H1 (cell line): Measurements from ENCODE around the gene CLEC3A. TPM values are rescaled to one million over a fixed set of nuclear protein-coding genes. Genes with fewer than 3 reads are reported as not detected.

Source experiments
- CTCF ChIA-PET: fragments of 300-600 bp; sonication (Branson Sonifier 250); formaldehyde crosslinking; loops from one replicate; lab custom pipeline; 2021; ENCODE audit not compliant: partially characterized antibody; lab: Charles Lee
- POLR2A ChIA-PET: fragments of 300-600 bp; sonication (Branson Sonifier 250); formaldehyde crosslinking; loops from one replicate; lab custom pipeline; 2021; ENCODE audit warnings: inconsistent platforms; ENCODE audit not compliant: partially characterized antibody; lab: Charles Lee
- DNase-seq, 2 experiments: peaks; one replicate each; pipeline versions ENCODE4 v3.0.0 to v3.0.0-alpha.2; 2010 to 2022; ENCODE audit warnings: low spot score in 2 of 2, low read depth in 1 of 2, mixed read lengths in 1 of 2
- FAIRE-seq: peaks from 2 replicates; lab custom pipeline; 2011; peaks lifted over from hg19 to GRCh38; lab: Jason Lieb, UNC
- H2AFZ ChIP-seq: 2 replicates; pipeline ENCODE4 v1.8.1; 2012; ENCODE audit warnings: low read length, inconsistent platforms
- H2AK5ac ChIP-seq: 2 replicates; pipeline ENCODE4 v1.6.1; 2013; ENCODE audit warnings: low read depth, low read length
- H2BK120ac ChIP-seq: replicated peaks from 2 replicates; pipeline ENCODE3; 2013; ENCODE audit warnings: low read depth, low read length, inconsistent platforms
- H2BK12ac ChIP-seq: 2 replicates; pipeline ENCODE4 v1.6.1; 2013; ENCODE audit warnings: low read depth, low read length
- H2BK15ac ChIP-seq: 2 replicates; pipeline ENCODE4 v1.6.1; 2013; ENCODE audit warnings: low read length
- H2BK20ac ChIP-seq: 2 replicates; pipeline ENCODE4 v1.6.1; 2013; ENCODE audit warnings: low read length
- H2BK5ac ChIP-seq: 2 replicates; pipeline ENCODE4 v1.6.1; 2013; ENCODE audit warnings: low read depth, low read length
- H3K14ac ChIP-seq: 2 replicates; pipeline ENCODE4 v1.6.1; 2013; ENCODE audit warnings: inconsistent platforms; ENCODE audit not compliant: insufficient read length
- H3K18ac ChIP-seq: 2 replicates; pipeline ENCODE4 v1.6.1; 2013; ENCODE audit warnings: low read length; ENCODE audit errors: extremely low read depth
- H3K23ac ChIP-seq: 2 replicates; pipeline ENCODE4 v1.6.1; 2013; ENCODE audit warnings: inconsistent platforms; ENCODE audit not compliant: insufficient read length
- H3K23me2 ChIP-seq: 2 replicates; pipeline ENCODE4 v1.6.1; 2013; ENCODE audit warnings: low read depth, low read length
- H3K27ac ChIP-seq: 2 replicates; pipeline ENCODE4 v1.6.1; 2011; ENCODE audit warnings: low read depth, low read length, inconsistent platforms
- H3K27me3 ChIP-seq, 4 experiments: replicated peaks in 1 of 4; 1 replicate in 1 of 4; 2 replicates in 3 of 4; pipeline versions ENCODE4 v1.6.1 to v1.8.1; 2011 to 2013; ENCODE audit warnings: low read length in 3 of 4, mild to moderate bottlenecking in 3 of 4, inconsistent platforms in 2 of 4, mixed read lengths in 2 of 4, moderate library complexity in 1 of 4; ENCODE audit not compliant: control insufficient read depth in 3 of 4, insufficient read depth in 3 of 4; ENCODE audit errors: extremely low read depth in 1 of 4
- H3K36me3 ChIP-seq, 4 experiments: 2 replicates each; pipeline versions ENCODE4 v1.6.1 to v1.8.1; 2011 to 2013; ENCODE audit warnings: mild to moderate bottlenecking in 4 of 4, low read length in 3 of 4, moderate library complexity in 2 of 4, control low read depth in 1 of 4, inconsistent platforms in 1 of 4; ENCODE audit not compliant: insufficient read depth in 4 of 4, control insufficient read depth in 2 of 4
- H3K4ac ChIP-seq: replicated peaks from 2 replicates; pipeline ENCODE3; 2013; ENCODE audit warnings: low read length, low read depth, mixed read lengths, inconsistent platforms; ENCODE audit not compliant: insufficient read length
- H3K4me1 ChIP-seq, 4 experiments: replicated peaks in 1 of 4; 1 replicate in 1 of 4; 2 replicates in 3 of 4; pipeline versions ENCODE4 v1.6.1 to v1.8.1; 2011 to 2013; ENCODE audit warnings: low read length in 3 of 4, inconsistent platforms in 2 of 4, mixed read lengths in 1 of 4; ENCODE audit not compliant: insufficient read depth in 4 of 4, control insufficient read depth in 3 of 4
- H3K4me2 ChIP-seq, 2 experiments: 2 replicates each; pipeline versions ENCODE4 v1.6.1 to v1.8.1; 2011 to 2013; ENCODE audit warnings: low read depth in 2 of 2, low read length in 2 of 2, control low read depth in 1 of 2, inconsistent platforms in 1 of 2, mild to moderate bottlenecking in 1 of 2; ENCODE audit not compliant: insufficient read depth in 1 of 2
- H3K4me3 ChIP-seq, 4 experiments: fragments of 200-600, 300-600 bp in 1 of 4; sonication (generic), shearing (Covaris generic), sonication (Bioruptor Twin) in 1 of 4; 2 replicates each; pipeline versions ENCODE4 v1.5.1 to v1.8.1; 2011 to 2016; ENCODE audit warnings: low read length in 4 of 4, low read depth in 3 of 4, control low read depth in 2 of 4, inconsistent platforms in 2 of 4, mild to moderate bottlenecking in 2 of 4, mixed read lengths in 1 of 4, moderate library complexity in 1 of 4; ENCODE audit not compliant: insufficient read depth in 2 of 4; ENCODE audit errors: extremely low read depth in 1 of 4
- H3K56ac ChIP-seq: replicated peaks from 2 replicates; pipeline ENCODE3; 2013; ENCODE audit warnings: low read depth, mild to moderate bottlenecking, mixed read lengths, low read length, inconsistent platforms; ENCODE audit not compliant: insufficient read length
- H3K79me1 ChIP-seq: 2 replicates; pipeline ENCODE4 v1.6.1; 2013; ENCODE audit warnings: low read depth, low read length, control low read depth
- H3K79me2 ChIP-seq, 2 experiments: 2 replicates each; pipeline versions ENCODE4 v1.6.1 to v1.8.1; 2012 to 2013; ENCODE audit warnings: low read length in 2 of 2, mild to moderate bottlenecking in 2 of 2, inconsistent platforms in 1 of 2; ENCODE audit not compliant: insufficient read depth in 2 of 2, control insufficient read depth in 1 of 2
- H3K9ac ChIP-seq, 4 experiments: replicated peaks in 1 of 4; 1 replicate in 1 of 4; 2 replicates in 3 of 4; pipeline versions ENCODE4 v1.6.1 to v1.8.1; 2011 to 2013; ENCODE audit warnings: low read depth in 3 of 4, low read length in 3 of 4, control low read depth in 2 of 4, mild to moderate bottlenecking in 2 of 4, moderate library complexity in 2 of 4, inconsistent platforms in 1 of 4; ENCODE audit errors: extremely low read depth in 1 of 4
- H3K9me3 ChIP-seq, 2 experiments: 2 replicates each; pipeline versions ENCODE4 v1.6.1 to v1.8.1; 2012 to 2013; ENCODE audit warnings: mild to moderate bottlenecking in 2 of 2, moderate library complexity in 2 of 2, control low read depth in 1 of 2, inconsistent platforms in 1 of 2, low read depth in 1 of 2, low read length in 1 of 2, mixed read lengths in 1 of 2; ENCODE audit not compliant: insufficient read depth in 2 of 2
- H4K20me1 ChIP-seq, 2 experiments: replicated peaks in 1 of 2; 2 replicates each; pipeline versions ENCODE3 to v1.8.1; 2011 to 2013; ENCODE audit warnings: inconsistent platforms in 2 of 2, low read length in 2 of 2, mild to moderate bottlenecking in 1 of 2; ENCODE audit not compliant: insufficient read depth in 2 of 2, control insufficient read depth in 1 of 2
- H4K5ac ChIP-seq: 2 replicates; pipeline ENCODE4 v1.6.1; 2013; ENCODE audit warnings: low read length, low read depth, mixed read lengths, inconsistent platforms; ENCODE audit not compliant: insufficient read length
- H4K8ac ChIP-seq: 2 replicates; pipeline ENCODE4 v1.8.0; 2013; ENCODE audit warnings: mild to moderate bottlenecking, moderate library complexity, low read length, inconsistent platforms; ENCODE audit not compliant: insufficient read depth; ENCODE audit errors: extremely low read depth
- H4K91ac ChIP-seq: replicated peaks from 2 replicates; pipeline ENCODE3; 2013; ENCODE audit warnings: low read length, mixed read lengths, inconsistent platforms; ENCODE audit not compliant: insufficient read length
- BACH1 ChIP-seq: IDR thresholded peaks from 2 replicates; pipeline ENCODE4 v1.6.1; 2012; ENCODE audit warnings: low read length, improper control_type of control experiment
- JUN ChIP-seq: IDR thresholded peaks from 2 replicates; pipeline ENCODE4 v1.6.1; 2011; ENCODE audit warnings: low read depth, mild to moderate bottlenecking, improper control_type of control experiment, low read length
- SP1 ChIP-seq: IDR thresholded peaks from 2 replicates; pipeline ENCODE4 v1.6.1; 2011; ENCODE audit warnings: low read depth, low read length
- SUZ12 ChIP-seq: fragments of 200-600 bp; sonication (generic); IDR thresholded peaks from 2 replicates; pipeline ENCODE4 v1.6.1; 2012; ENCODE audit warnings: mild to moderate bottlenecking, inconsistent platforms, low read length, moderate library complexity, mixed read lengths
- TAF7 ChIP-seq: optimal IDR thresholded peaks from 2 replicates; pipeline ENCODE3; 2011; ENCODE audit warnings: low read depth, mild to moderate bottlenecking, inconsistent platforms, low read length, moderate library complexity, borderline replicate concordance
- WGBS, 2 experiments: shearing (Covaris generic) in 1 of 2; methylation state at CpG; one replicate each; pipeline versions ENCODE4 v1.1.6 to v1.1.7; 2013 to 2015; ENCODE audit warnings: low lambda C conversion rate in 2 of 2, mixed read lengths in 2 of 2, inconsistent platforms in 1 of 2, low coverage in 1 of 2, missing lambda C conversion rate in 1 of 2; ENCODE audit not compliant: insufficient replicate concordance in 2 of 2, insufficient coverage in 1 of 2, insufficient read length in 1 of 2; ENCODE audit errors: extremely low coverage in 1 of 2, missing lambda C conversion rate in 1 of 2; 5-methylcytosine and 5-hydroxymethylcytosine counted together
- polyA plus RNA-seq, 7 experiments: library from polyadenylated mRNA; depleted of rRNA in 3 of 7; stranded (reverse) in 5 of 7; unstranded in 2 of 7; fragments of >200 nt in 5 of 7; fragments of 200-250 nt in 2 of 7; gene quantifications; 1 replicate in 5 of 7; 2 replicates in 1 of 7; 4 replicates in 1 of 7; pipeline versions ENCODE4 v1.2.1 to v1.2.3, GENCODE V29; 2011 to 2013; ENCODE audit warnings: missing spikeins in 2 of 7, mixed read lengths in 2 of 7
- total RNA-seq: library from RNA; stranded (reverse); fragmentation: NEBNext Ultra II Directional; extraction: Animal tissue kit (Norgen Biotek cat#: 25700); gene quantifications from 2 replicates; pipeline ENCODE4 v1.2.1, GENCODE V29; 2021

Gene CLEC3A
- total and polyA plus RNA-seq, 2 of the 8 experiments (the other 6 are each of a cell fraction or from before 2014, with no cell fraction given): not detected

DNA sequence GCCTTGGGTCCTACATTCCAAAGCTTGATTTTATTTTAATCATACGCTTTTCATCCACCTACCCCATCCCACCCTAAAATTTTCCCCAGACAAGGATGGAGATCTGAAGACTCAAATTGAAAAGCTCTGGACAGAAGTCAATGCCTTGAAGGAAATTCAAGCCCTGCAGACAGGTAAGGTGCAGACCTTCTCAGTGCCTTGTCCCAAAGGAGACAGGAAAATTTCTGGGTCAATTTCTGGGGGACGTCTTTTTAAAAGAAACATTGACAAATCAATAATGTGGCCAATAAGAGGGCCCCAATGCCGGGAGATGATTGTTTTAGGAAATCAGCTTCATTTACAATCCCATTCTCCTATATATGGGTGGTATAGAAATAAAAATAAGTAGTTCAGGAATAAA, 5.7 kb downstream of the CLEC3A start:
- Histone ChIP-seq H3K79me1 (no peaks in the 10 kb centered on the region), H3K4me2 (no peak overlapping the region), H3K27me3 (no peaks in the 10 kb centered on the region; a peak in 2 of 7 replicates), H3K9ac (no peak overlapping the region), H4K91ac (no peak overlapping the region), H2BK15ac (no peak overlapping the region), H3K9me3 (no peaks in the 10 kb centered on the region), H3K4ac (no peak overlapping the region), H3K79me2 (no peaks in the 10 kb centered on the region), H2BK5ac (no peak overlapping the region), H3K4me1 (no peaks in the 10 kb centered on the region), H2AK5ac (no peak overlapping the region), H2AFZ (no peak overlapping the region), H3K27ac (no peak overlapping the region), H3K56ac (no peak overlapping the region), H3K36me3 (no peaks in the 10 kb centered on the region), H2BK12ac (no peak overlapping the region), H4K5ac (no peak overlapping the region), H4K20me1 (no peaks in the 10 kb centered on the region), H2BK120ac (no peak overlapping the region), H3K4me3 (no peak overlapping the region), H3K23me2 (no peaks in the 10 kb centered on the region), H3K23ac (no peak overlapping the region), H2BK20ac (no peak overlapping the region), H4K8ac (no peak overlapping the region), H3K18ac (no peak overlapping the region), H3K14ac (no peak overlapping the region)
- POLR2A ChIA-PET: interaction anchor here (1.8 kb wide), 1 partner anchor 17 kb away, joined by 3 read pairs; no protein-coding TSS in a partner anchor
- DNase-seq: no peak
- no peak for TF ChIP-seq SP1
- TF ChIP-seq BACH1: no peak
- TF ChIP-seq JUN: no peak
- no peak for TF ChIP-seq TAF7
- no peak for TF ChIP-seq SUZ12
- 31% methylated on average over 3 of the region's 3 CpGs; no CpG with 5 or more reads in 1 of the 2 experiments for WGBS, 2 experiments
- FAIRE-seq: no peak
- CTCF ChIA-PET: interaction anchor here (0.6 to 4.1 kb wide), 7 partner anchors 10 to 64 kb away, joined by 3 to 17 read pairs (median 3); no protein-coding TSS in a partner anchor
